ENCODE results near the gene HMG20B. TPM values are rescaled to one million over a fixed set of nuclear protein-coding genes. Genes with fewer than 3 reads are reported as not detected.

HMG20B gene
- total RNA-seq, 1 experiment from 2014 or later = 186 TPM

DNA sequence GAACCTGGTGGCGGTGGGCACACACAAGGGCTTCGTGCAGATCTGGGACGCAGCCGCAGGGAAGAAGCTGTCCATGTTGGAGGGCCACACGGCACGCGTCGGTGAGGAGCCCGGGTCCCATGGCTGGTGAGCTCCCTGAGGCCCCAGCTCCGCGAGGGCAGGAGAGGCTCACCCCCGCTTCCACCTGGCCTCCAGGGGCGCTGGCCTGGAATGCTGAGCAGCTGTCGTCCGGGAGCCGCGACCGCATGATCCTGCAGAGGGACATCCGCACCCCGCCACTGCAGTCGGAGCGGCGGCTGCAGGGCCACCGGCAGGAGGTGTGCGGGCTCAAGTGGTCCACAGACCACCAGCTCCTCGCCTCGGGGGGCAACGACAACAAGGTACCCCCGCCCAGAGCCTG, 41.0 kb upstream of the HMG20B start:
- Histone ChIP-seq H3K9me2 (ENCODE audit: insufficient read depth) (no peaks in the 10 kb centered on the region), H3K27ac (ENCODE audit: low read depth, low read length) (no peak overlapping the region), H3K27me3 (ENCODE audit: insufficient read depth, low read length) (no peaks in the 10 kb centered on the region), H3K4me3 (replicated peaks in 1 of 2; ENCODE audit: low read depth in 1 of 2, low read length in 2 of 2) (no peak overlapping the region), H3K4me2 (ENCODE audit: low read length) (no peak overlapping the region), H3K36me3 (ENCODE audit: control insufficient read depth in 1 of 2, insufficient read depth in 2 of 2, low read length in 2 of 2) (peaks cover 11 to 35% of the 10 kb centered on the region in 2 experiments; a peak in 3 of 4 replicates), H3K9me3 (ENCODE audit: control insufficient read depth in 1 of 2, insufficient read depth in 1 of 2, low read depth in 1 of 2, low read length in 2 of 2) (no peaks in the 10 kb centered on the region), H2AFZ (ENCODE audit: low read depth, low read length, poor library complexity, severe bottlenecking) (no peak overlapping the region), H3K9ac (ENCODE audit: low read length) (no peak overlapping the region), H3K79me2 (ENCODE audit: insufficient read depth, low read length) (no peaks in the 10 kb centered on the region), H4K20me1 (ENCODE audit: insufficient read depth) (no peaks in the 10 kb centered on the region), H3K4me1 (ENCODE audit: control insufficient read depth in 1 of 2, insufficient read depth in 2 of 2, low read length in 2 of 2) (no peaks in the 10 kb centered on the region)
- BruUV-seq (replicated peaks) = no TSS peak
- POLR2A ChIA-PET = no interaction called here
- no peak for DNase-seq (ENCODE audit: low read depth, low spot score)
- TF ChIP-seq POLR2A (IDR thresholded peaks at IDR 0.05; ENCODE audit: borderline replicate concordance, extremely low read depth, insufficient read depth, insufficient read length) = no peak
- TF ChIP-seq ATF3 (IDR thresholded peaks at IDR 0.05) = no peak
- no peak for TF ChIP-seq CBX3 (IDR thresholded peaks at IDR 0.05; ENCODE audit: low read depth)
- TF ChIP-seq CTCF (IDR thresholded peaks at IDR 0.05 in 2 of 3, conservative IDR thresholded peaks at IDR 0.05 in 1 of 3; ENCODE audit: borderline replicate concordance in 1 of 3, insufficient read depth in 1 of 3, low read depth in 2 of 3, low read length in 2 of 3) = no peak
- TF ChIP-seq POLR2AphosphoS5 (IDR thresholded peaks at IDR 0.05; ENCODE audit: low read depth, low read length) = no peak
- TF ChIP-seq TCF7L2 (IDR thresholded peaks at IDR 0.05; ENCODE audit: borderline replicate concordance, extremely low read depth, insufficient read depth, insufficient read length) = no peak
- TF ChIP-seq JUND (IDR thresholded peaks at IDR 0.05) = no peak
- no peak for TF ChIP-seq EZH2 (IDR thresholded peaks at IDR 0.05)
- no peak for TF ChIP-seq SIN3A (IDR thresholded peaks at IDR 0.05; ENCODE audit: low read depth)
- TF ChIP-seq ELF1 (IDR thresholded peaks at IDR 0.05; ENCODE audit: borderline replicate concordance, low read depth) = no peak
- TF ChIP-seq SP1 (IDR thresholded peaks at IDR 0.05; ENCODE audit: low read depth) = no peak
- TF ChIP-seq, protein P1, sequence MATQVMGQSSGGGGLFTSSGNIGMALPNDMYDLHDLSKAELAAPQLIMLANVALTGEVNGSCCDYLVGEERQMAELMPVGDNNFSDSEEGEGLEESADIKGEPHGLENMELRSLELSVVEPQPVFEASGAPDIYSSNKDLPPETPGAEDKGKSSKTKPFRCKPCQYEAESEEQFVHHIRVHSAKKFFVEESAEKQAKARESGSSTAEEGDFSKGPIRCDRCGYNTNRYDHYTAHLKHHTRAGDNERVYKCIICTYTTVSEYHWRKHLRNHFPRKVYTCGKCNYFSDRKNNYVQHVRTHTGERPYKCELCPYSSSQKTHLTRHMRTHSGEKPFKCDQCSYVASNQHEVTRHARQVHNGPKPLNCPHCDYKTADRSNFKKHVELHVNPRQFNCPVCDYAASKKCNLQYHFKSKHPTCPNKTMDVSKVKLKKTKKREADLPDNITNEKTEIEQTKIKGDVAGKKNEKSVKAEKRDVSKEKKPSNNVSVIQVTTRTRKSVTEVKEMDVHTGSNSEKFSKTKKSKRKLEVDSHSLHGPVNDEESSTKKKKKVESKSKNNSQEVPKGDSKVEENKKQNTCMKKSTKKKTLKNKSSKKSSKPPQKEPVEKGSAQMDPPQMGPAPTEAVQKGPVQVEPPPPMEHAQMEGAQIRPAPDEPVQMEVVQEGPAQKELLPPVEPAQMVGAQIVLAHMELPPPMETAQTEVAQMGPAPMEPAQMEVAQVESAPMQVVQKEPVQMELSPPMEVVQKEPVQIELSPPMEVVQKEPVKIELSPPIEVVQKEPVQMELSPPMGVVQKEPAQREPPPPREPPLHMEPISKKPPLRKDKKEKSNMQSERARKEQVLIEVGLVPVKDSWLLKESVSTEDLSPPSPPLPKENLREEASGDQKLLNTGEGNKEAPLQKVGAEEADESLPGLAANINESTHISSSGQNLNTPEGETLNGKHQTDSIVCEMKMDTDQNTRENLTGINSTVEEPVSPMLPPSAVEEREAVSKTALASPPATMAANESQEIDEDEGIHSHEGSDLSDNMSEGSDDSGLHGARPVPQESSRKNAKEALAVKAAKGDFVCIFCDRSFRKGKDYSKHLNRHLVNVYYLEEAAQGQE (IDR thresholded peaks at IDR 0.05; ENCODE audit: low read depth) = no peak
- no peak for TF ChIP-seq SRF (IDR thresholded peaks at IDR 0.05; ENCODE audit: low read depth)
- TF ChIP-seq, protein P2, sequence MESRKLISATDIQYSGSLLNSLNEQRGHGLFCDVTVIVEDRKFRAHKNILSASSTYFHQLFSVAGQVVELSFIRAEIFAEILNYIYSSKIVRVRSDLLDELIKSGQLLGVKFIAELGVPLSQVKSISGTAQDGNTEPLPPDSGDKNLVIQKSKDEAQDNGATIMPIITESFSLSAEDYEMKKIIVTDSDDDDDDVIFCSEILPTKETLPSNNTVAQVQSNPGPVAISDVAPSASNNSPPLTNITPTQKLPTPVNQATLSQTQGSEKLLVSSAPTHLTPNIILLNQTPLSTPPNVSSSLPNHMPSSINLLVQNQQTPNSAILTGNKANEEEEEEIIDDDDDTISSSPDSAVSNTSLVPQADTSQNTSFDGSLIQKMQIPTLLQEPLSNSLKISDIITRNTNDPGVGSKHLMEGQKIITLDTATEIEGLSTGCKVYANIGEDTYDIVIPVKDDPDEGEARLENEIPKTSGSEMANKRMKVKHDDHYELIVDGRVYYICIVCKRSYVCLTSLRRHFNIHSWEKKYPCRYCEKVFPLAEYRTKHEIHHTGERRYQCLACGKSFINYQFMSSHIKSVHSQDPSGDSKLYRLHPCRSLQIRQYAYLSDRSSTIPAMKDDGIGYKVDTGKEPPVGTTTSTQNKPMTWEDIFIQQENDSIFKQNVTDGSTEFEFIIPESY (IDR thresholded peaks at IDR 0.05; ENCODE audit: extremely low read depth, insufficient replicate concordance, low read length) = no peak
- no peak for TF ChIP-seq RAD21 (IDR thresholded peaks at IDR 0.05; ENCODE audit: low read depth)
- no peak for TF ChIP-seq MAX (IDR thresholded peaks at IDR 0.05)
- CTCF ChIA-PET = no interaction called here
- intact Hi-C loops (cut with micrococcal nuclease) = no loop called here
- RAD21 ChIA-PET (ENCODE audit: low non-redundant PET in 1 of 2, low total read pairs in 2 of 2, uncharacterized antibody in 2 of 2, unreplicated experiment in 2 of 2) = no interaction called here
- ATAC-seq = no peak

Data from HCT116 (cell line).